C4-2B (cell line): Measurements from ENCODE around the gene LRCOL1.

ENCODE experiments used
- CTCF ChIP-seq: fragments of 450-650 bp; conservative IDR thresholded peaks from 2 replicates; pipeline ENCODE4 v1.5.1; 2017; ENCODE audit warnings: mild to moderate bottlenecking
- ZFX ChIP-seq: fragments of 450-650 bp; IDR thresholded peaks from 2 replicates; pipeline ENCODE4 v1.6.1; 2017

DNA sequence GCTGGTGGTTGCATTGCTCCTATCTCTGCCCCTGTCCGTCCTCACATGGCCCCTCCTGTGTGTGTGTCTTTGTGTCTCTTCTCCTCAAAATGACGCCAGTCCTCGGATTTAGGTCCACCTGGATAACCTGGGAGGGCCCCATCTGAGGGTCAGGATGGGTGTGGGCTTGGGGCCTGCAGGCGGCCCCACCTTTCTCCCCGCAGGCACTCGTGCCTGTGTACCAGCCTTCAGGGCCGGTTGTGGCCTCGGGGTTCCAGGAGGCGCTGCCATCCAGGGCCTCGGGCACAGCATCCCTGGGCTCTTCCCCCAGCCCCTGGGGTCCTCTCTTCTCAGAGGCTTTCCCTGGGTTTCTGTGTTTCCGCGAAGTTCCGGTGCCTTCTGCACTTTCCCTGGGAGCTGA lies 54.7 kb downstream of the LRCOL1 start:
- TF ChIP-seq CTCF (no peak), ZFX (no peak)
